ENCODE results near the gene MN1. TPM values are rescaled to one million over a fixed set of nuclear protein-coding genes. Genes with fewer than 3 reads are reported as not detected.

The MN1 gene
- polyA plus RNA-seq, 1 experiment, result 1.3 TPM

GRCh38 chr22:27761665-27762064 lies 39.9 kb downstream of the MN1 start:
- Histone ChIP-seq H3K4me3 (ENCODE audit: low read depth, low read length) (no peak overlapping the region), H3K27me3 (ENCODE audit: control insufficient read depth, insufficient read depth, low read length) (no peaks in the 10 kb centered on the region), H3K36me3 (ENCODE audit: control insufficient read depth, insufficient read depth, low read length) (no peaks in the 10 kb centered on the region)
- no peak for TF ChIP-seq CTCF (IDR thresholded peaks at IDR 0.05; ENCODE audit: insufficient read depth, low read depth, low read length)
- ChIA-PET CTCF (interaction anchor here (0.6 kb wide), 1 partner anchor 677 kb away, joined by 3 read pairs; no protein-coding TSS in a partner anchor), POLR2A (no interaction called here)
- no peak for DNase-seq (ENCODE audit: low read depth)

- no peak for DNase-seq (ENCODE audit: low read depth)
- no peak for TF ChIP-seq CTCF (IDR thresholded peaks at IDR 0.05; ENCODE audit: insufficient read depth, low read depth, low read length)
- ChIA-PET POLR2A (no interaction called here), CTCF (no interaction called here)
- no peaks in the 10 kb centered on the region for H3K27me3 ChIP-seq (ENCODE audit: control insufficient read depth, insufficient read depth, low read length)
- no peak overlapping the region for H3K4me3 ChIP-seq (ENCODE audit: low read depth, low read length)
- no peaks in the 10 kb centered on the region for H3K36me3 ChIP-seq (ENCODE audit: control insufficient read depth, insufficient read depth, low read length)
These were observed 40.6 kb downstream of the MN1 start for GRCh38 chr22:27761000-27761399.

GRCh38 chr22:27760474-27760873 lies 41.1 kb downstream of the MN1 start:
- TF ChIP-seq CTCF (IDR thresholded peaks at IDR 0.05; ENCODE audit: insufficient read depth, low read depth, low read length), result no peak
- no peak for DNase-seq (ENCODE audit: low read depth)
- POLR2A ChIA-PET, result no interaction called here
- no peaks in the 10 kb centered on the region for H3K27me3 ChIP-seq (ENCODE audit: control insufficient read depth, insufficient read depth, low read length)
- CTCF ChIA-PET, result interaction anchor here (0.7 kb wide), 1 partner anchor 358 kb away, joined by 3 read pairs; no protein-coding TSS in a partner anchor
- no peak overlapping the region for H3K4me3 ChIP-seq (ENCODE audit: low read depth, low read length)
- no peaks in the 10 kb centered on the region for H3K36me3 ChIP-seq (ENCODE audit: control insufficient read depth, insufficient read depth, low read length)

- Histone ChIP-seq H3K36me3 (ENCODE audit: control insufficient read depth, insufficient read depth, low read length) (no peaks in the 10 kb centered on the region), H3K27me3 (ENCODE audit: control insufficient read depth, insufficient read depth, low read length) (no peaks in the 10 kb centered on the region), H3K4me3 (ENCODE audit: low read depth, low read length) (no peak overlapping the region)
- no peak for DNase-seq (ENCODE audit: low read depth)
- CTCF ChIA-PET, result no interaction called here
- no peak for TF ChIP-seq CTCF (IDR thresholded peaks at IDR 0.05; ENCODE audit: insufficient read depth, low read depth, low read length)
- POLR2A ChIA-PET, result no interaction called here
These were observed 43.5 kb downstream of the MN1 start for GRCh38 chr22:27757928-27758525.

GRCh38 chr22:27756212-27756660 lies 45.3 kb downstream of the MN1 start:
- ChIA-PET POLR2A (no interaction called here), CTCF (no interaction called here)
- DNase-seq (ENCODE audit: low read depth), result no peak
- H3K4me3 ChIP-seq (ENCODE audit: low read depth, low read length), result no peak overlapping the region
- no peaks in the 10 kb centered on the region for H3K27me3 ChIP-seq (ENCODE audit: control insufficient read depth, insufficient read depth, low read length)
- no peaks in the 10 kb centered on the region for H3K36me3 ChIP-seq (ENCODE audit: control insufficient read depth, insufficient read depth, low read length)
- TF ChIP-seq CTCF (IDR thresholded peaks at IDR 0.05; ENCODE audit: insufficient read depth, low read depth, low read length), result no peak

All from BJ (cell line).